ENCODE data around the gene RAB11A.

RAB11A gene

GRCh38 chr15:65918357-65918920 lies 49.1 kb downstream of the RAB11A start:
- no peak for DNase-seq

- DNase-seq = no peak
These were observed 49.7 kb downstream of the RAB11A start for GRCh38 chr15:65918945-65919344.

GRCh38 chr15:65919353-65919752 lies 50.1 kb downstream of the RAB11A start:
- DNase-seq = no peak

- no peak for DNase-seq
These were observed 50.8 kb downstream of the RAB11A start for GRCh38 chr15:65920121-65920520.

- DNase-seq = no peak
These were observed 51.6 kb downstream of the RAB11A start for GRCh38 chr15:65920825-65921309.

GRCh38 chr15:65921780-65922179 lies 52.5 kb downstream of the RAB11A start:
- no peak for DNase-seq

- DNase-seq = no peak
These were observed 53.3 kb downstream of the RAB11A start for GRCh38 chr15:65922621-65923020.

- no peak for DNase-seq
These were observed 54.0 kb downstream of the RAB11A start for GRCh38 chr15:65923264-65923663.

GRCh38 chr15:65924004-65924403 lies 54.7 kb downstream of the RAB11A start:
- DNase-seq = no peak

- no peak for DNase-seq
These were observed 56.0 kb downstream of the RAB11A start for GRCh38 chr15:65925338-65925737.

GRCh38 chr15:65926459-65926858 lies 57.2 kb downstream of the RAB11A start:
- DNase-seq = no peak

GRCh38 chr15:65926899-65927298 lies 57.6 kb downstream of the RAB11A start:
- no peak for DNase-seq

GRCh38 chr15:65927545-65927944 lies 58.3 kb downstream of the RAB11A start:
- no peak for DNase-seq

- no peak for DNase-seq
These were observed 60.3 kb downstream of the RAB11A start for GRCh38 chr15:65929573-65929972.

GRCh38 chr15:65930134-65930533 lies 60.8 kb downstream of the RAB11A start:
- DNase-seq = no peak

- DNase-seq = no peak
These were observed 61.9 kb downstream of the RAB11A start for GRCh38 chr15:65931221-65931620.

GRCh38 chr15:65935391-65935790 lies 66.1 kb downstream of the RAB11A start:
- DNase-seq = no peak

- DNase-seq = no peak
These were observed 67.0 kb downstream of the RAB11A start for GRCh38 chr15:65936282-65936681.

GRCh38 chr15:65937054-65937453 lies 67.8 kb downstream of the RAB11A start:
- DNase-seq = no peak

- DNase-seq = no peak
These were observed 68.2 kb downstream of the RAB11A start for GRCh38 chr15:65937476-65937875.

- no peak for DNase-seq
These were observed 69.3 kb downstream of the RAB11A start for GRCh38 chr15:65938604-65939003.

GRCh38 chr15:65939901-65940617 lies 70.8 kb downstream of the RAB11A start:
- peak; percentile 8 for DNase-seq

- DNase-seq = no peak
These were observed 71.3 kb downstream of the RAB11A start for GRCh38 chr15:65940618-65940909.

Data from inflammatory macrophage treated with lipopolysaccharide for 4 hours (primary cell).